ENCODE measurements around the gene TCFL5.

TCFL5 gene

DNA sequence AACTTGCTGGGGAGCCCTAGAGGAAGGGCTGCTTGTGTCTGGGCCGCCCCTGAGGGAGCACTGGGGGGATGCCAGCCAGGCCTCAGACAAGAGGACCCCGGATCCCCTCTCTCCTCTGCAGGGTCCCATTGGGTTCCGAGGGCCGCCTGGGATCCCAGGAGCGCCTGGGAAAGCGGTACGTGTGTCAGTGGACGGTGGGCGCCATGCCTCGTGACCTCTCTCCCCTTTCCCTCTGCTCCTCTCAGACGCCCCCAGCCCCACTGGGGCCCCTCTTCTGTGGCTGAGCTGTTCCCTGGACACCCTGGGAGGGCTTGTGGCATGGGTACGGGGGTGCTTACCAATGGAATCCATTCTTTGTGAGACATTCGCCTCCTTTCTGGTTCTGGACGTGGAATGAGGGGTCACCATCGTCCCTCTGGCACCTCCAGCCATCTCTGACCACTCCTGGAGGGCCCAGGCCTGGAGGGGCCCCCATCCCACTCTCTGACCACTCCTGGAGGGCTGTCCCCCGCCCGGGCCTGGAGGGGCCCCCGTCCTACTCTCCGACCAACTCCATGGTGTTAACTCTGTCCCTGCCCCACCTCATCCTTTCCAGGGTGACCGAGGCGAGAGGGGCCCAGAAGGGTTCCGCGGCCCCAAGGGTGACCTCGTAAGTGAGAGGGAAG lies 34.8 kb downstream of the TCFL5 start:
- no peak for TF ChIP-seq SIN3A (IDR thresholded peaks at IDR 0.05; ENCODE audit: borderline replicate concordance, insufficient read depth, low read length)

DNA sequence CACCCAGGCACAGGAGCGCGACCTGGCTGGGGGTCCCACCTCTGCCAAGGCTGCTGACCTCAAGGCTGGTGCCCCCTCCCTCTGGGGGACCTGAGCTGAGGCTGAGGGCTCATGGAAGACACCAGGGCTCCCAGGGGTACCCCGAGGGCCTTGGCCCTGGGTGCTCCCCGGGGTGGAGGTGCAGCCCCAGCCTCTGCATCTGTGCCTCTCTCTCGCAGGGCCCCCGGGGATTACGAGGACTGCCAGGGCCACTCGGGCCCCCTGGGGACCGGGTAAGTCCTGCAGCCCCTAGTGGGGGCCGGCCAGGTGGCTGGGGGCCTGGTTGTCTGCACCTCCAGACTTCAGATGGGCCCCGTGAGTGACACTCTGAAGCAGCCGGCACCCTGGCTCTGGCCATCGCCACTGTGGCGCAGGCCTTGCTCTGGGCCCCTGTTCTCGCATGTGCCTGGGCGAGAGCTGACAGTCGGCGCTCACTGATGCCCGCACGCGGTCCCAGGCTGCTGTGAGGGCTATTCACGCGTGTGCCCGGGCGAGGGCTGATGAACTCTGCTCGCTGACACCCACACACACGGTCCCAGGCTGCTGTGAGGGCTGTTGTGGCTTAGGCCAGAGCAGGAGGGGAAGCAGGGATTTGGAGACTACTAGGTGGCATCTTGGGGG lies 35.5 kb downstream of the TCFL5 start:
- TF ChIP-seq POLR2AphosphoS5 (IDR thresholded peaks at IDR 0.05; ENCODE audit: low read depth, low read length) (no peak), FOXP2 (optimal IDR thresholded peaks at IDR 0.05; ENCODE audit: borderline replicate concordance, extremely low read depth, extremely low read length, insufficient read depth) (no peak), SIN3A (IDR thresholded peaks at IDR 0.05; ENCODE audit: borderline replicate concordance, insufficient read depth, low read length) (no peak), TAF1 (IDR thresholded peaks at IDR 0.05; ENCODE audit: borderline replicate concordance, insufficient read depth, low read length) (no peak)
- TF ChIP-seq, protein P1, sequence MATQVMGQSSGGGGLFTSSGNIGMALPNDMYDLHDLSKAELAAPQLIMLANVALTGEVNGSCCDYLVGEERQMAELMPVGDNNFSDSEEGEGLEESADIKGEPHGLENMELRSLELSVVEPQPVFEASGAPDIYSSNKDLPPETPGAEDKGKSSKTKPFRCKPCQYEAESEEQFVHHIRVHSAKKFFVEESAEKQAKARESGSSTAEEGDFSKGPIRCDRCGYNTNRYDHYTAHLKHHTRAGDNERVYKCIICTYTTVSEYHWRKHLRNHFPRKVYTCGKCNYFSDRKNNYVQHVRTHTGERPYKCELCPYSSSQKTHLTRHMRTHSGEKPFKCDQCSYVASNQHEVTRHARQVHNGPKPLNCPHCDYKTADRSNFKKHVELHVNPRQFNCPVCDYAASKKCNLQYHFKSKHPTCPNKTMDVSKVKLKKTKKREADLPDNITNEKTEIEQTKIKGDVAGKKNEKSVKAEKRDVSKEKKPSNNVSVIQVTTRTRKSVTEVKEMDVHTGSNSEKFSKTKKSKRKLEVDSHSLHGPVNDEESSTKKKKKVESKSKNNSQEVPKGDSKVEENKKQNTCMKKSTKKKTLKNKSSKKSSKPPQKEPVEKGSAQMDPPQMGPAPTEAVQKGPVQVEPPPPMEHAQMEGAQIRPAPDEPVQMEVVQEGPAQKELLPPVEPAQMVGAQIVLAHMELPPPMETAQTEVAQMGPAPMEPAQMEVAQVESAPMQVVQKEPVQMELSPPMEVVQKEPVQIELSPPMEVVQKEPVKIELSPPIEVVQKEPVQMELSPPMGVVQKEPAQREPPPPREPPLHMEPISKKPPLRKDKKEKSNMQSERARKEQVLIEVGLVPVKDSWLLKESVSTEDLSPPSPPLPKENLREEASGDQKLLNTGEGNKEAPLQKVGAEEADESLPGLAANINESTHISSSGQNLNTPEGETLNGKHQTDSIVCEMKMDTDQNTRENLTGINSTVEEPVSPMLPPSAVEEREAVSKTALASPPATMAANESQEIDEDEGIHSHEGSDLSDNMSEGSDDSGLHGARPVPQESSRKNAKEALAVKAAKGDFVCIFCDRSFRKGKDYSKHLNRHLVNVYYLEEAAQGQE (IDR thresholded peaks at IDR 0.05; ENCODE audit: insufficient read depth in 1 of 2, low read depth in 2 of 2, low read length in 2 of 2) = no peak

DNA sequence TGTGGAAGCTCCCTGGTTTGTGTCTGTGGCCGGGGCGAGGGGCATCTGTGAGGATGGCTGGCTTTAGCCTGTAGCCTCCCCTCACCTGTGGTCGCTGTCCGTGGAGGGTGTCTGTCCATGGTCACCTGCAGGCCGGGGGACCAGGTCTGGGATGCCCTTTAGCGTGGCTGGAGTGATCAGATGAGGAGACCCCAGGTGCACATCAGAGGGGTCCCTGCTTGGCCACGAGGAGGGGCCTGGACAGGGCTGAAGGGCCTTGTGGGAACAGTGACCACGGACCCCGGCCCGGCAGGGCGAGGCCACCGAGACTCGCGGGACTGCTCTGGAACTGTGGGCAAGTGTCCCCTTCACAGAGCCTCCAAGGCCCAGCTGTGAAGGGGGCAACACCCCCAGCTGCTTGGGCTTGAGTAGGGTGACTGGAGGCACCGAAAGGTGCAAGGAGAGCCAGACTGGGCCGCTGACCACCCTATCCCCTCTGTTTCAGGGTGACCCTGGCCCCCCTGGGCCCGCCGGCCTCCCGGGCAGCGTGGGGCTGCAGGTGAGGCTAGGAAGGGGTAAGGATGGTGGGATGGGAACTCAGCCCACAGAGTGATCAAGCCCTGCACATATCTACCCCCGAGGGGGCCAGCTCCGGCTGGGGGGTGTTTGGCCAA lies 36.2 kb downstream of the TCFL5 start:
- TF ChIP-seq, protein P1 (IDR thresholded peaks at IDR 0.05; ENCODE audit: insufficient read depth in 1 of 2, low read depth in 2 of 2, low read length in 2 of 2) = no peak
- no peak for TF ChIP-seq POLR2AphosphoS5 (IDR thresholded peaks at IDR 0.05; ENCODE audit: low read depth, low read length)
- no peak for TF ChIP-seq TAF1 (IDR thresholded peaks at IDR 0.05; ENCODE audit: borderline replicate concordance, insufficient read depth, low read length)
- TF ChIP-seq FOXP2 (optimal IDR thresholded peaks at IDR 0.05; ENCODE audit: borderline replicate concordance, extremely low read depth, extremely low read length, insufficient read depth) = no peak
- no peak for TF ChIP-seq SIN3A (IDR thresholded peaks at IDR 0.05; ENCODE audit: borderline replicate concordance, insufficient read depth, low read length)

DNA sequence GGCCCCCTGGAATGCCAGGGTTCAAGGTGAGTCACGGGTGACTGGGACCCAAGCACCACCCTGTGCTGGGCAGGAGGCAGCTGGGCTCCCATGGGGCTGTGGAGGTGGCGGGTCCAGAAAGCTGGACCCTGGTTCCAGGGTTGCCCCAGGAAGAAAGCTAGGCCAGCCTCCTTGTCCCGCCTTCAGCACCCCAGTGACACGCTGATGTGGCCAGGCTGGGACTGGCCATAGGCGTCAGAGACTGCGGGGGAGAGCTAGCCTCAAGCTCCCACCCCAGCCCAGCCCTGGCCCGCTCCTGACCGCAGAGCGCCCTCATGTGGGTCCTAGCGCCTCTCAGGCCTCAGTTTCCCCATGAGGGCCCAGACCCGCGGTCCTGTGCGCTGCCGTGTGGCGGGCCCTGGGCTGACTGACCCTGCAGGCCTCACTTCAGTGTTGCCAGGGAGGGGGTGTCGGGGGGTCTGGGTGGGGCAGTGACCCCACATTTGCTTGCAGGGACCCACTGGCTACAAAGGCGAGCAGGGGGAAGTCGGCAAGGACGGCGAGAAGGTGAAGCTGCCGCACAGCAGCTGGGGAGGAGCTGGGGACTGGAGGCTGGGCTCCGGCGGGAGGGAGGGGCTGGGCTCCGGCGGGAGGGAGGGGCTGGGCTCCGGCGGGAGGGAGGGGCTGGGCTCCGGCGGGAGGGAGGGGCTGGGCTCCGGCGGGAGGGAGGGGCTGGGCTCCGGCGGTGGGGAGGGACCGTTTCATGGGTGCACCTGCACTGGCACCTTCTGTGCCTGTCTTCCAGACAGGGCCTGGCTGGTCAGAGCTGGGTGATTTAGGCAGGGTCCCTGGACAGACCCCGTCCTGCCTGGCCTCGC lies 36.9 kb downstream of the TCFL5 start:
- TF ChIP-seq FOXP2 (optimal IDR thresholded peaks at IDR 0.05; ENCODE audit: borderline replicate concordance, extremely low read depth, extremely low read length, insufficient read depth) (peak; percentile 9), POLR2AphosphoS5 (IDR thresholded peaks at IDR 0.05; ENCODE audit: low read depth, low read length) (no peak)

DNA sequence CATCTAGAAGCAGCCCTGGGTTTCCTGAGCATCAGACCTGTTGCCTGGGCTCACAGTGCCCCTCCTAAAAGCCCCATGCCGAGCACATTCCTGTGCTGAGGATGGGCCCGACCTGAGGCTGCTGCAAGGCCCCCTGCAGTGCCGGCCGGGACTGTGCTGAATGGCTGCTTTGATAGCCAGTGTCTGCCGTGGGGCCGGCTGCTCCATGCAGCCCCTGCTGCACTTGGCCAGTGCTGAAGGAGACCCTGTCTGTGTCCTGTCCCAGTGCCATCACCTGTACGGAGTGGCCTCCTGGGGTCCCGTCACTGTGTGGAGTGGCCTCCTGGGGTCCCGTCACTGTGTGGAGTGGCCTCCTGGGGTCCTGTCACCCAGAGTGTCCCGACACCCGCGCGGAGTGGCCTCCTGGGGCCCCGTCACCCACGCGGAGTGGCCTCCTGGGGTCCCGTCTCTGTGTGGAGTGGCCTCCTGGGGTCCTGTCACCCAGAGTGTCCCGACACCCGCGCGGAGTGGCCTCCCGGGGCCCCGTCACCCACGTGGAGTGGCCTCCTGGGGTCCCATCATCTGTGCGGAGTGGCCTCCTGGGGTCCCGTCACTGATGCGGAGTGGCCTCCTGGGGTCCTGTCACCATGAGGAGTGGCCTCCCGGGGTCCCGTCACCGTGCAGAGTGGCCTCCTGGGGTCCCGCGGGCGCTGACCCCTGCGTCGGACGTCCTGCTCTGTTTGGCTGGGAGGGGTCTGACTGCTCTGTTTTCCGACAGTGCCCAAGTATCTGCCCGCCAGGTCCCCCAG lies 37.7 kb downstream of the TCFL5 start:
- no peak for TF ChIP-seq TAF1 (IDR thresholded peaks at IDR 0.05; ENCODE audit: borderline replicate concordance, insufficient read depth, low read length)

DNA sequence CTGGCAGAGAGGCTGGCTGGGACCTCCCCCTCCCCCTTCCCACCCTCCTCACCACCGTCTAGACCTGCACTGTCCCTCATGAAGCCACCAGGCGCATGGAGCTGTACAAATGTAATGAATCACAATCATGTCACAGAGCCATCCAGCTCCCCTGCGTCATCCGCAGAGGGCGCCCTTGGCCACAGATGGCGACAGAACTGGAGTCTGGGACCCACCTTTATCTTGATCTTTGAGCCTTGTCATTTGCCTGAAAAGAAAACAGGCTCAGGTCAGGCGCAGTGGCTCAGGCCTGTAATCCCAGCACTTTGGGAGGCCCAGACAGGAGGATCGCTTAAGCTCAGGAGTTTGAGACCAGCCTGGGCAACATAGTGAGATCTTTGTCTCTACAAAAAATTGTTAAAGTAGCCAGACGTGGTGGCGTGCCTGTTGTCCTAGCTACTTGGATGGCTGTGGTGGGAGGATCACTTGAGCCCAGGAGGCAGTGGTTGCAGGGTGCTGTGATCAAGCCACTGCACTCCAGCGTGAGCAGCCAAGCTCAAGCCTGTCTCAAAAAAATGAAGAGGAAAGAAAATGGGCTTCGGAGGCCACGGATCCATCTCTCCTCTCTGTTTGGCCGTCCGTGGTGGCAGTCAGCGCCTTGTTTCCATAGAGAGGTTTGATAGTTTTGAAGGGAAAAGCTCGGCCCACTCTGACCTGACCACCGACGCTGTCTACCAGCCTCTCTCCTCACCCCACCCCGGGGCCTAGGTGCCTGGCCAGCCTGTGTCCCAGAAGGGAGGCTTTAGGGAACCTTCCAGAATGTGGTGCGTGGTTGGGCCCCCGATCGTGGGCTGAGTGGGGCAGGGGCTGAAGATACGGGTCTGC lies 38.6 kb downstream of the TCFL5 start:
- TF ChIP-seq TAF1 (IDR thresholded peaks at IDR 0.05; ENCODE audit: borderline replicate concordance, insufficient read depth, low read length) (no peak), FOXP2 (optimal IDR thresholded peaks at IDR 0.05; ENCODE audit: borderline replicate concordance, extremely low read depth, extremely low read length, insufficient read depth) (peak; percentile 8)

Data from PFSK-1 (cell line).